Renal cortical epithelial cell (primary cell): ENCODE results near the gene KCND2. TPM values are rescaled to one million over a fixed set of nuclear protein-coding genes. Genes with fewer than 3 reads are reported as not detected.

ENCODE experiments used
- DNase-seq: peaks from one replicate; pipeline ENCODE4 v3.0.0-alpha.2; 2011; ENCODE audit warnings: low read depth
- total RNA-seq: library from RNA; depleted of rRNA; stranded (reverse); fragments of >200 nt; gene quantifications from 2 replicates; pipeline ENCODE4 v1.2.3, GENCODE V29; 2014

Gene KCND2
- total RNA-seq, 1 donor from 2014 or later, result 0.05 TPM

DNA sequence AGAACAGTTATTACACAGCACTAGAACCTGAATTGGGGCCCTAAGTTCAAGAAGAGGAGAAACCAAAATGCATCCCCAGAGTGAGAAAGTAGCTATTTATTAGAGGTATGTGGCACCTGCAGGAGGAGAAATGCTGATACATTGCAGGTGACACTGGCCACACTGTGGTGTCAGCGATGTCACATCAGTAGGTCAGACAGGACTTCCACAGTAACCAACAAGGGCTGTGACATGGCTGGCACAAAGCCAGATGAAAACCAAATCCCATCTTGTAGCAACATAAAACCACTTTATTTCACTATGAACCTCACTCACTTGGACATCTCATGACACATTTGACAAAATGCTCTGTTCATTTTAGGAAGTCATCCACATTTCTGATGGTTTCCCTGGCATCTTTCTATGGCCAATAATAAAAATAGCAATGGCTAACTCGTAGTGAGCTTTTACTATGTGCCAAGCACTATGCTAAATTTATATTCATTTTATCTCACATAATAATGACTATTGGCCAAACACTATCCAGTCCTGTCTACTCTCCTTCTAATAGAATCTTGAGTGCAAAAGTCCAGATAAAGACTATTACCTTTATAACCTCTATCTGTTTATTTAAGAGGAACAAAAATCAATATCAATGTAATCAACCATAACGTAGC is 430.7 kb downstream of the KCND2 start:
- no peak for DNase-seq

DNA sequence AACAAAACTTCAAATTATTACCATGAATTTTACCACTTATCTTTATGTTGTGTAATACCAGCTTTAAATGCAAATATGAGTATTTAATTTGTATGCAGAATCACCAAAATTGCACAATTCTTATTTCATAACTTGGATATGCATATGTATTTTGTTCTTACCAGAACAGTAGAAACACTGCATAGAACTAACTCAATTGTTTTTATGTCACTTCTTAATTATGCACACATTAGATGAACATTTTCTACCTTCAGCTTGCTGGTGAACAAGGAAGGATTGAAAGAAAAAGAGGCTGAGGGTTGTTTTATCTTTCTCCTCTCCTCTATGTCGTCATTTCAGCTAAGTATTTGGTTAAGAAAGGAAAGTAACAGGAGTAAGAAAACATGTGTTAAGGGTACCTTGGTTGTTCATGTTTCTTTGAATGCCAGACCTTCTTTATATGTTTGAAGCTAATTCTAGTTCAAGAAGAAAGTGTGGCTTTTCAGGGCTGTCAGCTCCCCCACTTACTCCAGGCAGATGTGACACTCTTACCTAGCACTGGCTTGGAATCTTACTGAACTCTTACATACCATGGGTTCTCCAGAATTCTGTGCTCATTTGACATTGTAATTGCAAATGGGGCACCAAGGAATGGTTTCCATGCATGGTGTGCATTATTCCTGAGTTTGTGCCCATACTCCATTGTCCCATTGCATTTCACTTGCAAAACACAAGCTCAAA is 436.4 kb downstream of the KCND2 start:
- no peak for DNase-seq

DNA sequence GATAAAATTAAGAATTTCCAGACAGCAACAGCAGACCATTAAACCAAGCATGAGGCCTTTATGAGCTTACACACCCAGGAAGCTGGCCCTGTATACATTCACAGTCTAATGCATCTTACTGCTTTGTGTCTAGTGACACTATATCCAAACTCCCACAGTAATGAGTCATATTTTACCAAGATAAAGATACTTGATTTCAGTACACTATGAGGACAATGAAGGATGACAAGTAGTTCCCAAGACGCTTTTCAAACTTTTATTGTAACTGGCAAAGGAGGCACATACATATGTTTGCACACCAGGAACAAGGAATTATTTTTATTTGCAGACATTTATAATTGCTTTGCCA is 437.0 kb downstream of the KCND2 start:
- DNase-seq, result no peak

DNA sequence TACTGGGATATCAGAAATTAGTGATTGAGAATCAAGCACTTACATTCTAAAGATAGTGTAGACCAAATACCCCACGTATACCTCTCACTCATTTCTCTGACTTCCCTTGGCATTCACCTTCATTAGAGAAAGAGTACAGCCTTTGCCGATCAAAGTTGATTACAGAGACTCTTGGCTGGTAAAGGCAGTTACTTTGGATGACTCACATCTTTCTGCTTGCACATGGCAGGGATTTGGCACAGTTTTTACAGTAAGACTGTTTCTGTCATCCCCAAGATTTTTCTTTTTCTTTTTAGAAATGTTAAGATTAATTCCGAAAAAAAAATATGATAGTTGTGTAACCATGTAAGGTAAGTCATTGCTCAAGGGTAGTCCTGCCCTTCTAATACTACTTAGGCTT is 442.0 kb downstream of the KCND2 start:
- DNase-seq, result peak; percentile 24

DNA sequence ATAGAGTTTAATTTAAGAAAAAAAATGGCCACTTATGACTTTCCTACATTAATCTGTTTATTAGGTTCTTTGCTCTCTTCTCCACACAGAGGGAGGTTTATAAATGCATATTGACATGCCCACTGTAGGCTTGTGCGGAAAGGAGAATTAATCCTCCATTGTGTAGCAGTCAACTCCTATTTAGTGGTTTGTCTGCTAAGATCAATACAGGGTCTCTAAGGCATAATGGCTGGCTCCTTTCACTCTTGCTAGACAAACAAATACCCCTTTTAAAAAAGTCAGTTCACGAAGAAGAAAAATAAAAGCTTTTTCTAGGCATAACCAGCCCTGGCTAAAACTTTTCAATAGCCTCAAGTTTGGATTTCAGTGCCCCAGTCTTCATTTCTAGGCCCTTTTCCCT is 443.3 kb downstream of the KCND2 start:
- DNase-seq, result no peak

DNA sequence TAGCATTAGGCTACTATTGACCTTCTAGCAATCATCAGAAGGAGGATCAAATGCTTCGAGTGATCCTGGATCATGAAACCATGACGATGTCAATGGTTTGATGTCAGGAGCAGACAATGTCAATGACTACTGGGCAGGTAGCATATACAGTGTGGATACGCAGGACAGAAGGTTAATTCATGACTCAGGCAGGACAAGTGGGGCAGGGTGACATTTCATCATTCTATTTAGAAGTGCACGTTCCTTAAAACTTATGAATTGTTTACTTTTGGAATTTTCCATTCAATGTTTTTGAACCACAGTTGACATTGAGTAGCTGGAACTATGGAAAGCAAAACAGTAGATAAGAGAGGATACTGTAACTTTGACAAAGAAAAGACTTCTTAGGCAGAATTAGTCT is 444.2 kb downstream of the KCND2 start:
- DNase-seq, result no peak

DNA sequence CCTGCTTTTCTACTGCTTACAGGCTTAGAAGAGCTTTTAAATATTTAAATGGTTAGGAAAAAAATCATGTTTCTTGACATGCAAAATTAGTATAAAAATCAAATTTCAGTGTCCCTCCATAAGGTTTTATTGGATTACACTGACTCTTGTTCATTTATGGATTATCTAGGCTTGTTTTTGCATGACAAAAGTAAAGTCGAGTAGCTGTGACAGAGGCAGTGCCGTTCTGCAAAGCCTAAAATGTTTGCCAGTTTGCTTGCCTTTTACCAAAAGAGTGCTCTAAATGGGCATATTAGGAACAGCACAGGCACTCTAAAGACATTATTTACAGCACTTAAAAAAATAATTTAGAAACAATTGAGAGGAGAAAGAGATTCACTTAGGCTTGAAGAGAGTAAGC is 445.4 kb downstream of the KCND2 start:
- DNase-seq, result no peak

DNA sequence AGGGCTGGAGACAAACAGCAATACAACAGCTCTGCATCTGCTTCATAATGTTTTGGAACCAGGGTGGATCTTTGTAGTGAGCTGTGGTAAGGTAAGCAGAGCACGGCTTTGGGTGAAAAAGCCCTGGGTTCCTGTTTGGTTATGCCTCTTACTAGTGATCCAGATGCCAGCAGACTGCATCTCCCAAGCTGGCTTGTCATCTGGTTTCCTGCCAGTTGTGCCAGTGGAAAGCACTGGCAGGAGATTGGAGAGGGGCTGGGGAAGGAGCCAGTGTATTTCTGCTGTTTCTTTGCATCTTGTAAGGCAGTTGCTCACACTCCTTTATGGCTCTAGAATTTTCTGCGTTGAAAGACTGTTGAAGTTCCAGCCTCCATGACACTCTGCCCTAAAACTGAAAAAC is 447.3 kb downstream of the KCND2 start:
- no peak for DNase-seq

DNA sequence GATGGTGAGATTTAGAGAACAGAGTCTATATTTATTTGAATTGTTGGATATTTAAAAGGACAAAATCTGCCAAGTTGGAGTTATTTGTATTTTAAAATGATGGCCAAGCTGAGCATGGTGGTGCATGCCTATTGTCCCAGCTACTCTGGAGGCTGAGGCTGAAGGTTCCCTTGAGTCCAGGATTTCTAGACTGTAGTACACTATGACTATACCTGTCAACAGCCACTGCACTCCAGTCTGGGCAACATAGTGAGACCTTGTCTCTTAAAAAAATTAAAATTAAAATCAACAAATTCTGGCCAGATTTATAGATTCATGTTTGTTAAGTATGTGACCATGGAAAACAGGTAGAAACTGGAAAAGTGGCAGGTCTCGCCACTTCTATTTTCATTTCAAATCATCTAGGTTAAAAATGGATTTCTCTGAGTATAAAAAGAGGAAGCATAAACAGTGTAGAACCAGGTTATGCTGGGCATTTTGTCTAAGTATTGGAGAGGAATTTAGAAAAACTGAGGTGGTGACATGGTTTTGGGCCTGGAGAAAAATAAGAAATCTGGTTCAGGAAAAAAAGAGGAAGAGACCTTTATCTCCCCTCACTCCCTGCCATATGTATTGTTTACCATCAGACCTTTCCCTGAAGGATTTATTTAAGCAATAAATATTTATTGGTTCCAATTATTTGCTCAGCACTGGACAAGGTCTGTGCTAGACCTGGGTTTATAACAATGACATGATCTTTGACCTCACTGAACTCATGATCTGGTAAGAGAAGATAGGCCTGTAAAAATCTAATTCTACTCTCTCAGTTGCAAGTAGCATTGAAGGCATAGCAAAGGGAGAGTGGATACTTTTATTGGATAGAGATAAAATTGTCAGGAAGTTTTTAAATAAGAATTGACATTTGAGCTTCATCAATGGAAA is 450.8 kb downstream of the KCND2 start:
- no peak for DNase-seq

DNA sequence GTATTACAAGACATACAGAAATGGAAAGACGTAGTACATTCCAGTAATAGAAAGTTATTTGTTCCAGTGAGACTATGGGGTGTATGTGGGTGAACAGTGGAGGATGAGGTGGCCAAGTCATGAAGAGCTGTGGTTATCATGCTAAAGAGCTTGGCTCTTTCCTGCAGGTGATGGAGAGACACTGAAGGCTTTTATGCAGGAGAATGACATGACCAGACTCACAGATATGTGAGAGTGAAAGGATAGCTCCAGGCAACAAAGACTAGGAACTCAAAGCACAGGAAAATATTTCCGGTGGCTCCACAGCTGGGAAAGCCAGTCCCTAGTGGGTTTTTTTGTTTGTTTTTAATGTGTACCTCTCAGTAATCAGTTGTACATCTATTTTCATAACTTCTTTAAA is 451.5 kb downstream of the KCND2 start:
- DNase-seq, result no peak

DNA sequence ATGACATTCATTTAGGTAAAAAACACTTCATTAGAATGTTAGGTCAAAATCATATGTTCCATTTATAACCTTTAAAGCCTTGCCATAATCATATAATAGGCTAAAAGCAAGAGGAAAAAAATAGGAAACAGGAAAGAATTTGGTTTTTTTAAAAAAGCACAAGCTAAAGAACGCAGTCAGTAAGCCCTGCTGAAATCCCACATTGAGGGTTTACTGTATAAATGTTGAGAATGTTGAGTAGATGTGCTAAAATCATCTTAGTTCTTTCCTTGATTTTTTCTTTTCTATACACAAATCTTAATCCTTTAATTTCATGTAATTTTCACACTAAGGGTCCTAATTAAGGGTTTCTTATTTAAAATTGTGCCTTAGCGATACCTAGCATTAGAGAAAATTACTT is 452.0 kb downstream of the KCND2 start:
- DNase-seq, result no peak

DNA sequence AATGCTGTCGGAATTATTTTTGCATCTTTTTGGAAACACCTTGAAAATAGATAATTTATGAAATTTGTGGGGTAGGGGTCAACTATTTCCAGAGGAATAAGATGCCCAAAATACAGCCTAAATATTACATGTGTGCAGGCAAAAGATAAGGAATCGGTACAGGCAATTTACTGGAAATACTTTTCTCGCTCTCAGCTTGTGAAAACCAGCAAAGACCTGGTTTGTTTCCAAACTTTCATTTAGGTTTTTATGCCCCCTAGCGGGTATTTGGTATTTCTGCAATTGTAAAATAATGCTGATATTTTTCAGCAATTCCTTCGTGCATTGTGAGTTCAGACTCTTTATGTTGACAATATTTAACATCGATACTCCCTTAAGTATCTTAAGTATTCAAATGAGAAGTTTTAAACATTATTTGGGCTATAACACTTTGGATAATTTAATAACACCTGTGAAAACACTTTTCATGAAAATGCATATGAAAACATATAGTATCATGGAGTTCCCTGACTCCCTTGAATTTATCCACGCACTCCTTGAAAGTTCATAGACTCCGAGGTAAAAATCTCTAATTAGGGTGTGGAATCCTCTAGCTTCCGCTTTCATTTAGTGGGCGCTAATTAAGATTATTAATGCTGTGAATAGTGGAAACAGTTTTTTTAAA is 452.5 kb downstream of the KCND2 start:
- DNase-seq, result peak; percentile 61

DNA sequence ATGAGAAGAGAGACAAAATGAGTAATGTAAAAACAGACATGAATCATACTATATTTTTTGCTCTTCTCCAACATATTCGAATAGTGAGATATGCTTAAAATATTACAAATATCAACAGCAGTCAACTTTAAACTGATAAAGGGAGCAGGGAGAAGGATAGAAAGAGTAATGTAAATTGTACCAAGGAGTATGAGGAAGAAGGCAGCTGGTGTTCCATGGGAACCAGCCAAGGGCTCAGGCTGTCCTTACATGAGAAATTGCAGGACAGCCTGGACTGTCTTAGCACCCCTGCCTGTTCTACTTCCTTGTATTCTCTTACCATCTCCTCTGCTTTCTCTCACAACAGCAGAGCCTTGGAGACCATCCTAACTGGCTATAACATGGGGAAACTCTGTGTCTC is 456.3 kb downstream of the KCND2 start:
- DNase-seq, result no peak

DNA sequence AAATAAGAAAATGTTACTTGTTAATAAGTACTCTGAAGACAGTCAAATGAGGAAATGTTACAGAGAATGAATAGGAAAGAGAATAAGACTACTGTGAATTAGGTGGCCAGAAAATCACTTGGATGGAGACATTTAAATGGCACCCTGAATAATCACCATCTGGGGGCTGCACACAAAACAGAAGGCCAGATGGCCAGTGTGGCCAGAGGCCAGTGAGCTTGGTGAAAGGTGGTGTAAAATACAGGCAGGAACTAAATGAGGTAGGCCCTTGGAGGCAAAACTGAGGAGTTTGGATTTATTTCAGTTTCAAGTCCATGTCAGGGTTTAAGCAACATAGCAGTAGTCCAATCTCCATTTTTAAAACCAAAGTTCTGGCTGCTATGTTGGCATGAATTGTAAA is 458.3 kb downstream of the KCND2 start:
- no peak for DNase-seq

DNA sequence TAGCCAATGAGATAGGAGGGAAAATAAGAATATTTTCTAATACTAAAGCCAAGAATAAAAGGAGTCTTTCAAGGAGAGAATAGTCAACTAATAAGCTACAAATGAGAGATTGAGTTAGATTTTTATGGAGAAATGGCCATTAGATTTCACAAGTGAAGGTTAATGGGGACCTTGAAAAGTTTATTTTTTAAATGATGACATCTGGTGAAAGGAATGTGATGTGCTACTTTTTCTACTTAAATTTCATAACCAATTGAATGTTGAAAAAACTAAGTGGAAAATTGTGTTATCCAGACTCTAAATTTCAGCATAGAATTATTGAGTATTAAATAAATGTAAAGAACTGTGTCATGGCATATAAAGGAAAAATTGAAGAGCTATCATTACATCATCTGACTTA is 459.3 kb downstream of the KCND2 start:
- no peak for DNase-seq

DNA sequence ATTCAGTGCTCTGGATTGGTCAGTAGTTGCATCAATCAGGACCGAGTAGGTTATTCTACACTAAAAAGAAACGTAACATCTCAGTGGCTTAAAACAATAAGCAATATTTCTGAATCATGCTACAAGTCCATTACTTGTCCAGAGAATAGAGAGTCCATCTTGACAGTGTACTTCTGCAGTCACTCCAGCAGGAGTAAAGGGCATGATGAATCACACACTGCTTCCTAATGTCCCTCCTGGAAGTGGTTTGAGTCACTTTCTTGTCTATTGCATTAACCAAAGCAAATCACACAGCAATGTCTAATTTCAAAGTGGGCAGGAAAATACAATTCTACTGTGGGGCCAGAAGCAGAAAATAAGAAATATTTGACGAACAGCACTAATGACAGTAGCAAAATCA is 460.2 kb downstream of the KCND2 start:
- DNase-seq, result peak; percentile 89

DNA sequence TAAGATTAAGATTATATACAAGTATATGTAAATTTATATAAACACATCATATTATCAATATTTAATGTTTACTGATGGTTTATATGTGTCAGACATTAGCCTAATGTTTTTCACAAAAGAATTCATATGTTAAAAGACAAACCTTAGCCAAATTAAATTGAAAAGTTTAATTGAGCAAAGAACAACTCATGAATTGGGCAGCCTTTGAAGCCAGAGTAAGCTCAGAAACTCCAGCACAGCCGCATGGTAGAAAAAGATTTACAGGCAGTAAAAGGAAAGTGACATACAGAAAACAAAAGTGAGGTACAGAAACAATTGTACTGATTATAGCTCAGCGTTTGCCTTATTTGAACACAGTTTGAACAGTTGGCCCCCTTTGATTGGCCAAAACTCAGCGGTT is 460.9 kb downstream of the KCND2 start:
- DNase-seq, result no peak

DNA sequence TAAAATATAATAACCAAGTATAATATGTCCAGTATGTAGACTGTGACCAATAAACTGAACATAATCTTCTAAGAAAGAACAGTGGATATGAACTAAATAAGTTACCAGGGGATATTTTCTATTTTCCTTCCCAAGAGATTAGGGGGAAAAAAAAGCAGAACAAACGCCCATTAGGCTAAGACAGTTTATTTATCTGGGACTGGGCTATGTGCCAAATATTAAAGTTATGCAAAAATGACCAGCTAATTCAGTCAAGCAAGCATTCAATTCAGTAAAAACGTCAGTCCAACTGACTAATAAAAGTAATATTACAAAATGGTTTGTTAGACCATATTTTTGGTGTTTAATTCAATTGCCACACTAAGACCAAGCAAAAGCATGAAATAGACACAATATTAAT is 462.8 kb downstream of the KCND2 start:
- DNase-seq, result no peak

DNA sequence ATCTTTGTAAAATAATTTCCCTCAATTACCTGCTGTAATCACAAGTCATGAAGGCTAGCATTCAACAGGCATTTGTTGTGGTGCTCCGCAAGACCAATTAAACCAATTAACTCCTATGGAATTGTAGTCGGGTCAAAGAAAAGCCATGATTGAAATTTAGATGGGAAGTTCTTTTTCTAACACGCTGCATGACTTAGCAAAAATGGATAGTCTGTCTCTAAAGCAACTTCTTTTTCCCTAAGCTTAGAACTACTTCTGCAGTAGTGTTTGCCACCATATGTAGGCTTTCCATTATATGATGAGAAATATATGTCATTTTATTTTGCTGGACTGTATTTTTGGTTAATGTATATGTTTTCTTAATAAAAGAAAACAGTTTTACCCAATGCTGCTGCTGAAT is 465.8 kb downstream of the KCND2 start:
- DNase-seq, result no peak

DNA sequence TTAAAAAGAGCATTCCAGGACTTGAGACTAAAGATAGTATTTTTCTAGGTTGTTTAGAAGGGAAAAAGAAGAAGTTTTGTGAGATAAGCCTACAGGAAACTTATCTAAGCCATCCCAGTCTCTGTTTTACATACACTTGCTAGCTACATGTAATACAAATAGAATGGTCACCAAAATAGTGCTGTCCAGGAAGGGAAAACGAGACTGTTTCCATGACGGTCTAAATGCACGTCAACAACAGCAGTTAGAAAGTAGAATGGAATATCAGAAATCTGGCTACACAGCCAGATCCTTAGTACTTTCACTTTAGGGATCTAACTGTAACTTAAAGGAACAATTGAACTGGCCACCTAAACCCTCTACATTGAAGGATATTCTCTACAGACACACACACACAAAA is 467.4 kb downstream of the KCND2 start:
- DNase-seq, result peak; percentile 19

DNA sequence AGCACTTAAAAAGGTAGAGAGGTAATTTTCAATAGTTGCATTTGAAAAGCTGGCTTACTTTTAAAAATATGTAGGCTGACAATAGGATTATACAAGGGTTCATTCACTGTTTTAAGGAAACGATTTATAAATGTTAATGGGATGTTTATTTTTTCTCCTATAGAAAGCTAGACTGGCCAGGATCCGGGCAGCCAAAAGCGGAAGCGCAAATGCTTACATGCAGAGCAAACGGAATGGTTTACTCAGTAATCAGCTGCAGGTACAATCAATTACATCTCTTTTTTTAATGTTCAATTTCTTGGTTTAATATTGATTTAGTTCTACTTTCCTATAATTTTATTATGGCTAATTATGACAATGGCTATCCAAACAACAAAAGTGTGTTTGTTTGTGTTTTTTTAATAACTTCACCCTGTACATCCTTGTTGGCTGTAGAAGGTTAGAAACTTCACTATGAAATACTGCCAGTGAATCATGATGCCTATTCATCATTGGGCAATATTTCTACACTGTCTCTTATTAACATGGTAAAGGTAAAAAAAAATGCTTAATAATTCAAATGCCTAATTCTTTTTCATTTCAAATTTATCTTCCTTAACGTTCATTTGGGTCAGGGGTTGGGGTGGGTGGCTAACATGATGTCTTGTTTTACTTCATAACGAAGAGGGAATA is 468.5 kb downstream of the KCND2 start:
- DNase-seq, result no peak

DNA sequence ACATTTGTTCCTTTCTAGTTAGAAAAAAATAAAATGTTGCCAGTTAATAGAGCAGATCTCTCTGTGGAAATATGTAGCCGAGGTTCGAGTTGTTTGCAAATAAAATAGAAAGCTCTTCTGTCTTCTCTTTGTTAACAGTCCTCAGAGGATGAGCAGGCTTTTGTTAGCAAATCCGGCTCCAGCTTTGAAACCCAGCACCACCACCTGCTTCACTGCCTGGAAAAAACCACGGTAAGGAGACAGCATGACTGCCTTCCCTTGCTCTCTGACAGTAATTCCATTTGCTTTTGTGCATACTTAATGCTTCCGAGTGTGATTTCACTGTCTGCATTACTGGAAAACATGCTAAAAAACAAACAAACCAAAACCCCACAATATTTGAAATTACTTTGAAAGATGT is 469.4 kb downstream of the KCND2 start:
- no peak for DNase-seq
